ENCODE results near the gene C16orf87. TPM values are rescaled to one million over a fixed set of nuclear protein-coding genes. Genes with fewer than 3 reads are reported as not detected.

Gene C16orf87
- total RNA-seq, 1 donor from 2014 or later = 15.2 TPM

Other genes starting within 250 kb of the C16orf87 start
- 1.1 TPM for gene SHCBP1, start 209.8 kb downstream of the C16orf87 start, total RNA-seq
- gene VPS35, start 142.0 kb downstream of the C16orf87 start, total RNA-seq = 89.2 TPM
- gene ORC6, start 141.5 kb downstream of the C16orf87 start, total RNA-seq = 1.3 TPM
- 274 TPM for gene MYLK3, start 82.8 kb downstream of the C16orf87 start, total RNA-seq
- 27.9 TPM for gene GPT2, start 53.2 kb upstream of the C16orf87 start, total RNA-seq
- 97.2 TPM for gene DNAJA2, start 142.5 kb upstream of the C16orf87 start, total RNA-seq